ENCODE results near the gene METAP1D. TPM values are rescaled to one million over a fixed set of nuclear protein-coding genes. Genes with fewer than 3 reads are reported as not detected.
"Not testable (repeated sequence)": the region's sequence is repeated elsewhere in the genome, so short reads cannot be mapped to it uniquely, and the experiment has no call there.

Gene METAP1D
- total RNA-seq (ENCODE audit: insufficient read depth, low replicate concordance) = 6.3 TPM

DNA sequence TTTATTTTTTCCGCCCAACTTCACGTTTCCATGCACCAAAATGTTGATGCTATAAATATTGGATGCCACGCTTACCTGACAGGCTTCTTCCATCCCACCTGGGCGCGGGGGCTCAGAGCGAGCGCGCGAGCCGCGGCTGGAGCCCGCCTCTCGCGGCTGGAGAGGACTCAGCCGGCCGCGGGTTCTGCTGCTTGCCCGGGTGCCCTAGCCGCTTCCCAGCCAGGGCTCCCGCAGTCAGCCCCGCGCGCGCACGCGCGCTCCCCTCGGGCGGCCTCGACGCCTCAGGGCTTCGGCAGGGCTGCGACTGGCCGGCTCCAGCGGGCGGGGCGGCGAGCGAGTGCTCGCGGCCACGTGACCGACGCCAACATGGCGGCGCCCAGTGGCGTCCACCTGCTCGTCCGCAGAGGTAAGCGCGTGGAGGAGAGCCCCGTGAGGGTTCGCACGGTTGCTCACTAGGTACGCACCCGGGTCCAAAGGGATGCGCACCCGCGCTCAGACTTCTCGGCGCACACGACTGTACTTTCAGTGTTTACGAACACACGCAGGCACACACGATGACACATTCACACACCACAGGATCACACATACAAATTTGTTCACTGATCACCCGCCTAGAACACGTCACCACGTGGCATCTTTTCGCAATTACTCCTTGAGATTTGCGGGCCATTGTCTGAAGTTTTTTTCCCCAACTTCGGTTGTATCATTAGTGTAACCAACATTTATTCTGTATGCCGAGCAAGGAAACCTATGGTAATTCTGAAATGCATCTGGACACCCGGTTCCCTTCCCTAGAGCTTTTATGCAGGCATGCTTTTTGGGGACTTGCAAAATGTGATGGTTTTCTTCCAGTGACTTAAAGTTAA, at the start of gene METAP1D:
METAP1D (plus strand) TSS at position 350 of the 866 bp plus-strand sequence; CDS start at position 367, 17 bp downstream.
- peak; percentile 93 for DNase-seq (ENCODE audit: low spot score)

DNA sequence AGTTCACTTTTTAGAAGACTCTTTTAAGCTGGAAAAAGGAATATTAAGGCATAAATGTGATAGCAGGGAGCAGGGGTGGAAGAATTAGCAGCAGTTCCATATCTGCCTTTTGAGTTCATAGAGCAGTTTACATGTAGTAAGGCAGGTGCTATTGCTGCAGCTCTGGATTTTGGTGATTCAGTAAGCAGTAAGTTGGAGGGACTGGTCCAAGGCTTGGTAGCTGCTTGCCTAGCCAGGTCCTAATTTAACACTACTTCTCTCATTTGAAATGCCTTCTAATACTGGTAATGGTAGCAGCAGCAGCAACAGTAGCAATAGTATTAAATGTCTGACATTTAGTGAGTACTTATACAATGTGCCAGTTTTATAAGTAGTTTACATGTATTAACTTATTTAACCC, 47.5 kb upstream of the METAP1D start:
- no peak for DNase-seq (ENCODE audit: low spot score)

DNA sequence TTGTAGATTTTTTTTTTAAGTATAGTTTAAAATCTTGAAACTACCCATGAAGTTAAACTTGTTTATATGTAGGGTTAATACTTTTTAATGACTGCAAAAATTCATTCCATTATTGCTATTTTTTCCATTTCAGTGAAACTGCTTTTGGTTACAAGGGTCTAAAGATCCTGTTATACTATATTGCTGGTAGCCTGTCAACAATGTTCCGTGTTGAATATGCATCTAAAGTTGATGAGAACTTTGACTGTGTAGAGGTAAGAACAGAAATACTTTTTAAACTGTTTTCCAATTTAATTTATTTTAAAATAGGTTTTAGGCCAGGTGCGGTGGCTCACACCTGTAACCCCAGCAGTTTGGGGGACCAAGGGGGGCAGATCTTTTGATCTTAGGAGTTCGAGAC, 47.0 kb upstream of the METAP1D start:
- DNase-seq (ENCODE audit: low spot score) = no peak

DNA sequence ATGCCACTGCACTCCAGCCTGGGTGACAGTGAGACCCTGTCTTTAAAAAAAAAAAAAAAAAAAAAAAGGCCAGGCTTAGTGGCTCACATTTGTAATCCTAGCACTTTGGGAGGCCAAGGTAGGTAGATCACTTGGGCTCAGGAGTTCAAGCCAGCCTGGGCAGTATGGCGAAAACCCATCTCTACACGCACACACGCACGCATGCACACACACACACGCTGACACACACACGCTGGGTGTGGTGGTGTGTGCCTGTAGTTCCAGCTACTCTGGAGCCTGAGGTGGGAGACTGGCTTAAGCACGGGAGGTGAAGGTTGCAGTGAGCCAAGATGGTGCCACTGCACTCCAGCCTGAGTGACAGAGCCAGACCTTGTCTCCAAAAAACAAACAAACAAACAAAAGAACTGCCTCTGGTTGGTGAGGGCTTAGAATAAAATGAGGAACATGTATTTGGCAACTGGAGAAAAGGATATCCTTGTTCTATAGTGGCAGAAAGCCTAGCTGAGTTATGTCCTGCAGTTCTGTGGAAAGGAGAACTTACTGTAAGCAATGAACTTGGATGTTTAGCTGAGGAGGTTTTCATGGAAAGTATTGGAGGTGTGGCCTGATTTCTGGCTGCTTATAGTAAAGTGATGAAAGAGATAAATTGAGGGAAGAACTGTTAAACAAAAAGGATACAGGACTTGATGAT, 43.5 kb upstream of the METAP1D start:
- peak; percentile 9 for DNase-seq (ENCODE audit: low spot score)

DNA sequence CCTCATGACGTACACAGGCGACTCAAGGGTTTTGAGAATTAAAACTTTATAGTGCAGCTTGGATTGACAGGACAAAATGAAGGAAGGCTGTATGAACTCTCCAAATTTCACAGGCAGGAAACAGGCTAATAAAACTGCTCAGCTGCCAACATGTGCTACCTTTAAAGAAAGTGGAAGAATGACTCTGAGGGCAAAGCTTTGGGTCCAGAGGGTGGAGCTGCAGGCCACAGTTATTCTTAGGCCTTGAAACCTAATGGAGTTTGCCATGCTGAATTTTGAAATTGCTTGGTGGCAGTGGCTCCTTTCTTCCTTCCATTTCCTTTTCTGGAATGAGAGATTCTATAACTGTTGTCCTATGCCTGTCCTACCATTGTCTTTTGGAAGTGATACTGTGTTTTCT, 42.7 kb upstream of the METAP1D start:
- DNase-seq (ENCODE audit: low spot score) = no peak

DNA sequence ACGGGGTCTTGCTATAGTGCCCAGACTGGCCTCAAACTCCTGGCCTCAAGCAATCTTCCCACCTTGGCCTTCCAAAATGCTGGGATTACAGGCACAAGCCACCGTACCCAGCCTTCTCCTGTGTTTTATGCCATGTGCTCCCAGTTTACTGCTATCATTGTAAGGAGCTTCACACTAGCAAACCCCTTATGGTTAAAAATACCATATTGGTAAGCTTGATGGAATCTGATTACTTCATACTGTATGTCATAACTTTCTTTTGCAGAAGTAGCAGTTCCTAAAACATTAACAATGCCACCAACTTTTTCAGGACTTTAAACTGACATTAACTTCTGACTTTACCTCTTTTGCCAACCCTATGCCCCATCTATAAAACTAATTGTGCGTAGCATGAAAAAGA, 41.3 kb upstream of the METAP1D start:
- peak; percentile 32 for DNase-seq (ENCODE audit: low spot score)

DNA sequence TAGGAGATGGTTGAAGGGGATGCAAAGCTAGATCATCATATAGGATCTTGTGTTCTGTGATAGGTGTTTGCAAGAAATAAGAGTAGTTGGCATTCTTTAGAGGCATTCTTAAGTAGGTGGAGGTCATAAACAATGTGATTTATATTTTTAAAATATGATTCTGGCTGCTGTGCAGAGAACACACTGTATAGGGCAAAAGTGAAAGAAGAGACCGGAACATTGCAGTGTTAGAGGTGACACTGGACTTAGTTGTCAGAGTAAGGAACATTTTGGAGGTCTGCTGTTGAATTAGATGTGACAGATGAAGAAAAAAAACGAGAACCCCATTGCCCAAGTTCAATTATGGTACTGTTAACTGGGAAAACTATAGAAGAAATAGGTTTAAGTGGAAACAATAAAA, 39.8 kb upstream of the METAP1D start:
- no peak for DNase-seq (ENCODE audit: low spot score)

DNA sequence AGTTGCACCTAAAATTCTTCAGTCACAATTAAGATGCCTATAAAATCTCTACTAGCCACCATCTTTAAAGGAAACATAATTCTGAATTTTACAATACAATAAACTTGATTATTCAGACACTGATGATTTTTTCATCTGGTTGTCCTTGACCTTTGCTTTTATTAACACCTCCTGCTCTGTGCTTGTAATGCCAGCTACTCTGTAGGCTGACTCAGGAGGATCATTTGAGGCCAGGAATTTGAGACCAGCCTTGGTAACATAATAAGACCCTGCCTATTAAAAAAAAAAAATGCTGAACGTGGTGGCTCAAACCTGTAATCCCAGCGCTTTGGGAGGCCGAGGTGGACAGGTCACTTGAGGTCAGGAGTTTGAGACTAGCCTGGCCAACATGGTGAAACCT, 39.2 kb upstream of the METAP1D start:
- no peak for DNase-seq (ENCODE audit: low spot score)

DNA sequence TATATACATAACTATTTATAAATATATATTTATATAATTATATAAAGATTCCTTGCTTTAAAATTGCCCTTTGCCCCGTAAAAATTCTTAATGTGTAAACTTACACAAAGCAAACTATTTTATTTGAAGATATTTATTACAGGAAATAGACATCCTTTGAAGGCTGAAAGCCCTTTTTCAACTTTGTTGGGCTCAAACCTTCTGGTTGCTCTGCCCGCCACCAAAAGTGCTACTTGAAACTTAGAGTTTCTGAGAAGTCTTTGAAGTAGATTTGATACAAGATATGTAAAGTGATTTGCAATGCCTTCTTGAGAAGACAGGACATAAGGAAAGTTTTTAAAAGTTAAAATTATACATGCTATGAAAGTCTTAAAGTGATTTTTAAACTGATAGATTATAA, 36.6 kb upstream of the METAP1D start:
- no peak for DNase-seq (ENCODE audit: low spot score)

DNA sequence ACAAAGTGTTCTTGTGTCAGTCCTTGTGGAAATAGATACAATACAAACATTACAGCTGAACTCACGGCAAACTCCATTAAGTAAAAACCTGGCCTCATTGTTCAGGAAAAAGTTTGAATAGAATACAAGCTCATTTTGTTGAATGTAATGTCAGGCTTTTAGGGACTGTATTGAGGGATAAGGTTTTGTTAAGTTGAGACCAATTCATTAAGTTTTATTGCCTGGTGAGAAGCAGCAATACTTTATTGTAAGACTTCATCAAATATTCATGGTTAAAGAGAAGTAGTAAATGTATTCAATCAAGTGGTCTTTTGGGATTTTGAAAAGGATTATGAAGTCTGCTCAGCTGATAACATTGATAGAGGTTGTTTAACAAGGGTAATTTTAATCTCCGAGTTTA, 35.4 kb upstream of the METAP1D start:
- DNase-seq (ENCODE audit: low spot score) = no peak

DNA sequence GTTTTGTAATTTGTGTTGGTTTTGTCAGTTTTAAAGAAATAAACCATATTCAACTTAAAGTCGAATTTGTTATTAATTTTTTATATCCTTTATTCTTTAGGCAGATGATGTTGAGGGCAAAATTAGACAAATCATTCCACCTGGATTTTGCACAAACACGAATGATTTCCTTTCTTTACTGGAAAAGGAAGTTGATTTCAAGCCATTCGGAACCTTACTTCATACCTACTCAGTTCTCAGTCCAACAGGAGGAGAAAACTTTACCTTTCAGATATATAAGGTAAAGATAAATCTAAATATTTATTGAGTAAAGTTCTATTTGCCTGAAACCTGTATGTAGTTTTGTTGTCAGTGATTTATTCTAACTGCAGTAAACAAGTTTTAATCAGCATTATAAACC, 34.5 kb upstream of the METAP1D start:
- DNase-seq (ENCODE audit: low spot score) = no peak

DNA sequence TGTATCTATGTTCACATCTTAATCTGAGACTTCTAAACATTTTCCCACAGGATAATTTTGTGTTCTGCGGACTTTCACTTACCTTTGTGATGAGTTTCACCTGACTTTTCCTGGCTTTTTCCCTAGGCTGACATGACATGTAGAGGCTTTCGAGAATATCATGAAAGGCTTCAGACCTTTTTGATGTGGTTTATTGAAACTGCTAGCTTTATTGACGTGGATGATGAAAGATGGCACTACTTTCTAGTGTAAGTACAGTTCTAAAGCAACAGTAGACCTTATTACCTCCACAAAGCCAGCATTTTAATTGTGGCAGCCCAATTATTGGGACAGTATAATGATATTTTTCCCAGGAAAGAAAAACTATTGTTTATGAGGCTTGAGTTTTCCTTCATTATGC, 34.1 kb upstream of the METAP1D start:
- DNase-seq (ENCODE audit: low spot score) = no peak

DNA sequence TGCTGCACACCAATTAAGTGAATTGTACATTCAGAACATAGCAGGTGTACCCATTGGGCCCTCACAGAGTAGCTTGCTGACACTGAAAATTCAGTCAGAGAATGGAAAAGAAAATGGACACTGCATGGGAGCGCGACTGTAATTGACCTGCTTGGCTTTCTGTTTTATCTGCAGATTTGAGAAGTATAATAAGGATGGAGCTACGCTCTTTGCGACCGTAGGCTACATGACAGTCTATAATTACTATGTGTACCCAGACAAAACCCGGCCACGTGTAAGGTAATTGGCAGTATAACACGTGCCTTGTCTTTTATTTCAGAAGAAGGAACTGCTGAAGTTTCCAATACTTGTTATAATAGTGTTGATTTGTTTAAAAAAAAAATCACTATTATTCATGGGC, 33.5 kb upstream of the METAP1D start:
- no peak for DNase-seq (ENCODE audit: low spot score)

DNA sequence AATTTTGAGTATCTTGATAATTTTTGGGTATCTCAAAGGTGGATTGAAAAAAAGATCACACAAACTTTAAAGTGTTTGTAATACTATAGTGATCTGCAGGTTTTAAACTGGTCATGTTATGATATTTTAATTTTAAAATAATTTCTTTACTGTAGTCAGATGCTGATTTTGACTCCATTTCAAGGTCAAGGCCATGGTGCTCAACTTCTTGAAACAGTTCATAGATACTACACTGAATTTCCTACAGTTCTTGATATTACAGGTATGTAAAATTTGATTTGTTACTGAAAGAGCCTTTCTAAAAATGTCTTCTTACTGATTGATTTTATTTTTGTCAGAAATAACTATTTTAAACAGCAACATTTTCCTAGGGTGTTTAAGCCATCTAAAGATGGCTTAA, 33.1 kb upstream of the METAP1D start:
- no peak for DNase-seq (ENCODE audit: low spot score)

DNA sequence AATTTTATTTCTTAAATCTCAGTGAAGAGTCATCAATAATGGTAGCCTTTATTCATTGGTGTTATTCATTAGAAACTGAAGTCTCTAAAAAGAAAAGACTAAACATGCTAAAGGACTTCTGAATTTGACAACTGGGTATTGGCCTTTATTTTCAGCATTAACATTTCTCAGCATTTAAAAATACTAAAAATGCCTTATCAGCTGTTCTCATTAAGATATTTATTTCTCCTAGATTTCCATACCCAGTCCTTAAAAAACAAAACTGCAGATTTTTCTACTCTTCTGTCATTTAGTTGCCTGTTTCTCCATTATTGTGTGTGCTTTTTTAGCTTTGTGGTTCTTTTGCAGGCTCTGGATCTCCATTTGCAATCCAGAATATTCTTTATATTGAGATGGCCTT, 31.2 kb upstream of the METAP1D start:
- no peak for DNase-seq (ENCODE audit: low spot score)

DNA sequence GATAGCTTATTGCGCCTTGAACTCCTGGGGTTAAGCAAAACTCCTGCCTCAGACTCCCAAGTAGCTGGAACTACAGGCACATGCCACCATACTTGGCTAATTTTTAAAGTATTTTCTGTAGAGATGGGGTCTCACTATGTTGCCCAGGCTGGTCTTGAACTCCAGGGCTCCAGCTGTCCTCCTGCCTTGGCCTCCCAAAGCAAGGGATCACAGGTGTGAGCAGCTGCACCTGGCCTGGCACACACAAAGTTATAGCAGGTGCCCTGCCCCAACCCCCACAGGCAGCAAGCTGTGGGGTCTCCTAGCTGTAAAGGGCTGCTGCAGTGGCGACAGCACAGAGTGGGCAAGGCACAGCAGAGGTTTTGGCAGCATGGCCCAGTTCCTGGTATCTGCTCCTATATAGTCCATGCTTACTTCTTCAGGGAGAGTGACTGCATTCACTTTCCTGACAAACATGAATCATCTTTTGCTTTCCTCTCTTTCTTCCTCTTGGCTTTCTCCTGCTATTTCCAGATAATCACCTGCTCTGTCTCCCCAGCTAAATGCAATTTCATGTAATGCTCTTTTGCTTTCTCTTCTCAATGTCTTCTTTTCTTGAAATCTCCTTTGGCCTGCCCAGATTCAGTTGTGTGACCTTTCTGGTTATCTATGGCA, 27.3 kb upstream of the METAP1D start:
- DNase-seq (ENCODE audit: low spot score) = no peak

DNA sequence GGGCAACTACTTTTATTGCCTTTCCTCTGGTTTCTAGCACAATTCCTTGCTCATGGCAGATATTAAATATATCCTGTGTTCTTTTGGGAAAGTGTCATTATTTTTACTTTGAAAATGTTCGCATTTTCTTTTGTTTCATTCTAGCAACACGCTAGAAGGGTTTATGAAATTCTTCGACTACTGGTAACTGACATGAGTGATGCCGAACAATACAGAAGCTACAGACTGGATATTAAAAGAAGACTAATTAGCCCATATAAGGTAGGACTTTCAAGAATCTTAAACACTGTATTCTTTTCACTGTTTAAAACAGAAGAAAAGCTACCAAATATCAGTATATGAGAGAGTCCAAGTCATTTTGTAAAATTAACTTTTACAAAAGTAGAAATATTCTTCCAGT, 20.6 kb upstream of the METAP1D start:
- DNase-seq (ENCODE audit: low spot score) = no peak

DNA sequence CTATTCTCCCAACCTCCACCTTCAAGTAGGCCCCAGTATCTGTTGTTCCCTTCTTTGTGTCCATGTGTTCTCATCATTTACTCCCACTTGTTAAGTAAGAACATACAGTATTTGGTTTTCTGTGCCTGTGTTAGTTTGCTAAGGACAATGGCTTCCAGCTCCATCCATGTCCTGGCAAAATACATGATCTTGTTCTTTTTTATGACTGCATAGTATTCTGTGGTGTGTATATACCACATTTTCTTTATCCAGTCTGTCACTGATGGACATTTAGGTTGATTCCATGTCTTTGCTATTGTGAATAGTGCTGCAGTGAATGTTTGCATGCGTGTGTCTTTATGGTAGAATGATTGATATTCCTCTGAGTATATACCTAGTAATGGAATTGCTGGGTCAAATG, 15.8 kb upstream of the METAP1D start:
- DNase-seq (ENCODE audit: low spot score) = not testable (repeated sequence)

DNA sequence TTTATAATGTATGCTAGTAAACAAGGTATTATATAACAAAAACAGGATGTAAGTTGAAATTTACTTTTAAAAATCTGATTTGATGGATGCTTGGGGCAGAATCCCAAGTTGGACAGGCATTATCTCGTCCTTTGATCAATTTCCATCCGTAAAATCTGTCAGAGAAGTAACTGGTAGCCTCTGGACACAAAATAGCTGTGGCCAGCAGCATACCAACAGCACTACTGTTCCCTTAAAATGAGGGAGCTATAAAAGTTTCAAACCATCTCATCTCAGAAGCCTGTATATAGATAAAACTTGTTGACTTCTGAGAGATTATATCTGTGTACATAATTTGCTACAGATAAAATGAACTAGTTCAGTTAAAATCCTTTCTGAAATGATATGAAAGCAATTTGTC, 14.7 kb upstream of the METAP1D start:
- DNase-seq (ENCODE audit: low spot score) = no peak

DNA sequence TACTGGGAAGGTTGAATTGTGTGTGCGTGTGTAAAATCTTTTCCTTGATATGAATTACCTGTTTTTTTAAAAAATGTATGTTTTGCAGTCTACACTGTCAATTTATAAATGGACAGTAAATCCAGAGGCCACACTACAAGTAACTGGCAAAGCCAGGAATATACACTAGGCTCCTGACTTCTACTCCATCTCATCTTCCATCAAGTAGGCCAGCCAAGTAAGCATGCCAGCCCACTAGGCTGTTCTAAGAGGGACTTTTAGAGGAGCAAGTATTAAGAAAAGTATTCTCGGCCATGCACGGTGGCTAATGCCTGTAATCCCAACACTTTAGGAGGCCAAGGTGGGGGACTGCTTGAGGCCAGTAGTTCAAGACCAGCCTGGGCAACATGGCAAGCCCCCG, 13.0 kb upstream of the METAP1D start:
- no peak for DNase-seq (ENCODE audit: low spot score)

DNA sequence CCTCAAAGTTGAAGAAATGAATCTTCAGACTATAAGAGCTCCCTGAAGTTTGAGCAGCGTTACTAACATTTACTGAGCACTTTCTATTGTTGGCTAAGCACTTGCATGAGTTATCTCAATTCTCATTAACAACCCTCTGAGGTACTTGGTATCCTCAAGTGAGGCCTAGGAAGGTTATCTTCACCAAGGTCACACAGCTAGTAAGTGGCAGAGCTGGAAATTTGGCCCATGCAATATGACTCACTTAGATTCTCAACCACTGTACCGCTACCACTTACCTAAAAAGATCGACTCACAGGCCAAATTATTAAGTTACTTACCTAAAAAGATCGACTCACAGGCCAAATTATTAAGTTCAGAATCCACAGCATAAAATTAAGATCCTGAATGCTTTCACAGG, 8.7 kb upstream of the METAP1D start:
- DNase-seq (ENCODE audit: low spot score) = no peak

DNA sequence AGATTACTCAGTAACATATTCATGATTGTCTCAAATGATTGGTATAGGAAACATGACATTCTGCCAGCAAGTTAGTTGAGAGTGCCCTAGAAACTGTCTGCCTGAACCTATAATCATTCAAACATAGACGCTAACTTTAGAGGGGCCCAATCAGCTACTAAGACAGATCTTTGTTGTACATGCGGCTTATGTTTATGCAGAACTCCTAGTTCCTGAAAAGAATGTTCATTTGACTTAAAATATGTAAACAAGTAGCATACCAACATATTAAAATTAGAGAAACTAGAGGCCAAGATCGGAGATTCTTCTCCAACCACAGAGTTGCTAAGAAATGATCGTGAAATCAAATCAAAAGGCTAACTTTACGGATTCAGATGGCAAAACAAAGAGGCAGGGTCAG, 4.2 kb upstream of the METAP1D start:
- DNase-seq (ENCODE audit: low spot score) = no peak

DNA sequence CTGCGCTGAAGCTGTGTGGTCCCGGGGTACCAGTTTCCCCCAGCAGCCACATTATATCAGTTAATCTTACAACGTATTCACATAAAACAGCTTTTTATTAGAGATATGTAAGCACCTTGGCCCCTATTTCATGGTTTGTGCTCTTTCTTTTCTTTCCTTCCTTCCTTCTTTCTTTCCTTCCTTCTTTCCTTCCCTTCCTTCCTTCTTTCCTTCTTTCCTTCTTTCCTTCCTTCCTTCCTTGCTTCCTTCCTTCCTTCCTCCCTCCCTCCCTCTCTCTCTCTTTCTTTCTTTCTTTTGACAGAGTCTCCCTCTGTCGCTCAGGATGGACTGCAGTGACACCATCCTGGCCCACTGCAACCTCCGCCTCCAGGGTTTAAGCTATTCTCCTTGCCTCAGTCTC, 3.7 kb upstream of the METAP1D start:
- no peak for DNase-seq (ENCODE audit: low spot score)

Data from umbilical cord (tissue), 2 donors.